Gastroesophageal sphincter (tissue), 3 donors: ENCODE results near the gene SIRPA.

Source experiments
- CTCF ChIP-seq, 4 experiments: fragments of 200-600 bp in 2 of 4; fragments of 450-650 bp in 2 of 4; sonication (generic) in 1 of 4; IDR thresholded peaks; one replicate each; pipeline ENCODE4 v1.5.1; 2017 to 2019; ENCODE audit warnings: antibody characterized with exemption in 4 of 4, mild to moderate bottlenecking in 2 of 4, moderate library complexity in 2 of 4
- POLR2A ChIP-seq, 2 donors: fragments of 450-650 bp; IDR thresholded peaks; one replicate each; pipeline ENCODE4 v1.6.1; 2017; ENCODE audit warnings: antibody characterized with exemption in 2 of 2, mild to moderate bottlenecking in 2 of 2, moderate library complexity in 1 of 2

DNA sequence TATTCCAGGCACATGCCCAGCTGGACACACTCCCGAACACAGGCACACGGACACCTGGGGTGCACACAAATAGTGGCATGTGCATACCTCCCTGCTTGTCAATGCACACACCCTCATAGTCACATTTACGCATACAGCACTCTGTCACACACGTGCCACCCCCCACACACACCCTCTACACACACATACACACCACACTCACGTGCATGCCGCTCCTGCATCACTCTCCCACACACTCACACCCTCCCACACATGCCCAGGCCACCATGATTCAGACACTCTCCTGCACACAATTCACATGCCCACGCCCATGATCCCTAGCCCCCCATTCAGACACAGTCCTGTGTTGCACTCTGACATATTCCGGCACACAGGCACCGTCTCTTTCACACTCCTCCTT, 13.0 kb downstream of the SIRPA start:
- TF ChIP-seq POLR2A (IDR thresholded peaks at IDR 0.05) (no peak), CTCF (IDR thresholded peaks at IDR 0.05) (no peak)
